Heart left ventricle (tissue), 13 donors: Measurements from ENCODE around the gene FGD1.

Experiments used
- POLR2A ChIP-seq, 2 donors: fragments of 450-650 bp; IDR thresholded peaks; one replicate each; pipeline ENCODE4 v1.6.1; 2017; ENCODE audit warnings: antibody characterized with exemption in 2 of 2, mild to moderate bottlenecking in 2 of 2, moderate library complexity in 2 of 2
- TF ChIP-seq, protein P1 (sequence below), 12 donors: fragments of 200-600 bp; sonication (generic) in 4 of 12; IDR thresholded peaks; one replicate each; pipeline versions ENCODE4 v1.5.0 to v1.8.0; 2018 to 2022; ENCODE audit warnings: antibody characterized with exemption in 12 of 12, mild to moderate bottlenecking in 5 of 12
- donor health status: ischemic (EF 13 %, LVEDD 7.1; RV severe dilation, severe dysfunction).
- donor health status: DM: no; HTN: yes; CAD: no.
- donor health status: DM: no; HTN: no; CAD: no.
- donor health status: ischemic (EF 25% LVEDD 6.9; RV normal size, moderate dysfunction).
- donor health status: ischemic (EF 25% LVEDD 5.7; RV mildly dilated, moderate dysfunction).
- donor health status: ischemic (EF 35%, LVEDD 5.7; RV mildly dilated, moderate dysfunction).
- donor health status: nonischemic (EF 11% LVEDD 7.7; RV severe dilation, severe dysfunction).
- donor health status: DM: yes; HTN: yes; CAD: no.
- donor health status: PGD.
- donor health status: ischemic (EF 29% LVEDD 5.4; RV normal size, mild dysfunction).
- donor health status: nonischemic (EF 23%, LVEDD 6.1; RV moderate dilation, normal function).

GRCh38 chrX:54439960-54440871 is 55.8 kb downstream of the FGD1 start, which contains the start of gene TSR2:
- TF ChIP-seq, protein P1, sequence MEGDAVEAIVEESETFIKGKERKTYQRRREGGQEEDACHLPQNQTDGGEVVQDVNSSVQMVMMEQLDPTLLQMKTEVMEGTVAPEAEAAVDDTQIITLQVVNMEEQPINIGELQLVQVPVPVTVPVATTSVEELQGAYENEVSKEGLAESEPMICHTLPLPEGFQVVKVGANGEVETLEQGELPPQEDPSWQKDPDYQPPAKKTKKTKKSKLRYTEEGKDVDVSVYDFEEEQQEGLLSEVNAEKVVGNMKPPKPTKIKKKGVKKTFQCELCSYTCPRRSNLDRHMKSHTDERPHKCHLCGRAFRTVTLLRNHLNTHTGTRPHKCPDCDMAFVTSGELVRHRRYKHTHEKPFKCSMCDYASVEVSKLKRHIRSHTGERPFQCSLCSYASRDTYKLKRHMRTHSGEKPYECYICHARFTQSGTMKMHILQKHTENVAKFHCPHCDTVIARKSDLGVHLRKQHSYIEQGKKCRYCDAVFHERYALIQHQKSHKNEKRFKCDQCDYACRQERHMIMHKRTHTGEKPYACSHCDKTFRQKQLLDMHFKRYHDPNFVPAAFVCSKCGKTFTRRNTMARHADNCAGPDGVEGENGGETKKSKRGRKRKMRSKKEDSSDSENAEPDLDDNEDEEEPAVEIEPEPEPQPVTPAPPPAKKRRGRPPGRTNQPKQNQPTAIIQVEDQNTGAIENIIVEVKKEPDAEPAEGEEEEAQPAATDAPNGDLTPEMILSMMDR (IDR thresholded peaks at IDR 0.05), result peak in 2 of 12 donors; percentile 6 to 7
- TF ChIP-seq POLR2A (IDR thresholded peaks at IDR 0.05), result peak in 1 of 2 donors; percentile 41
